ENCODE measurements around the gene UCKL1.

The UCKL1 gene

DNA sequence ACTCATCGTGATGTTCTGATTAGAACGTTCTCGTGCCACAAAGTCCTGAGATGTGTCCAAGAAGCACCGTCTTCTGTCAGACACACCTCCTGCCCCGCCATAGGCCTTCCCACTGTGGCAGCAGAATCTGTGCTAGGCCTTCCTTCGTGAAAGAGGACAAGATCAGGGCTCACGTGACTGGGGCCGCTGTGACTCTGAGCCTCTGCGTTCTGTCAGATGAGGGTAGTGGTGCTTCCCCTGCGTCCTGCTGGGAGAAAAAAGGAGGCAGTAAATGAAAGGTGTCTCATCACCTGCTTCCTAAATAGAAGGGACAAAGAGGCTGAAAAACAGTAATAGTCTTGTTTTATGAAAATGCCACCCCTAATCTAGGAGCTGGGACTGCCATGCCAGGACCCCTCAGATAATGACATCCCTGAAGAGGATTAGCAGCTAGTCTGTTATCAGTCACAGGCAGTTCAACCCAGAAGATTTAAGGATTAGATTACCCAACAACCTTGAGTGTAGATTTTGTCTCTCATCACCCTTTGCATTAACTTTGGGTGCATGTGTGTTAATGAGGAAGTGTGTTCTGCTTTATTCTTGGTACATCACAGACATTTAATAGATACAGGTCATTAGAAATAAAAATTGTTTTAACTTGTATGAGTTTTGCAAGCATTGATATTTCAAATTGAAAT is 57.2 kb downstream of the UCKL1 start:
- Histone ChIP-seq H3K9ac (ENCODE audit: low read depth, low read length) (no peak overlapping the region), H3K4me3 (ENCODE audit: low read length) (no peak overlapping the region), H3K4me1 (ENCODE audit: control insufficient read depth, insufficient read depth, low read length) (peaks cover 21% of the 10 kb centered on the region), H3K9me3 (replicated peaks; ENCODE audit: low read length) (no peaks in the 10 kb centered on the region), H3K4me2 (ENCODE audit: low read length) (no peak overlapping the region), H3K27me3 (ENCODE audit: control insufficient read depth, insufficient read depth, low read length) (no peaks in the 10 kb centered on the region), H3K36me3 (ENCODE audit: insufficient read depth, low read length) (peaks cover 17% of the 10 kb centered on the region)

DNA sequence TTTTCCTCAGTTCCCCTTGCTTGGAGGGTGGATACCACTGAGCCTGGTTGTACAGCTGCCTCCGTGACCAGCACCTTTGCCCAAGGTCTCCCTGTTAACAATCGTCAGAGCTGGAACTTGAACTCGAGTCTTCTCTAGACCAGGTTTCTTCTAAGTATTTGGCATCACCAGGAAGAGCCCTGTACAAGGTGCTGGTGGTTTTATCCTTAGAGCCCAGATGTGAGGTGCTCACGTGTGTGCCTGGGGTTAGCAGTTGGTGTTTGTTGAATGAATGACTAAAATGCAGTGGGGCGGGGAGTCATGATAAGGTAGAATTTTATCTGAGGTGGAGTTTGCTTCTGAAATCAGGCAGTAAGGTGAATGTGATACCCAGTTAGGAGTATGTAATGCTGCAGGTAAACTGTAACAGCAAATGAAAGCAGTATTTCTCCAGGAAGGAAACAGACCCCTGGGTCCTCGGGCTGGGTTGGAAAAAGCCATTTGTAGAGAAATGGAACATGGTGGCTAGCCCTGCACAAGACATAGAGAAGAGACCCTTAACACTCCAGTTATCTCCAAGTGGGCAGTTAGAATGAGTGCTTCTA is 58.1 kb downstream of the UCKL1 start:
- Histone ChIP-seq H3K36me3 (ENCODE audit: insufficient read depth, low read length) (peaks cover 17% of the 10 kb centered on the region), H3K9ac (ENCODE audit: low read depth, low read length) (no peak overlapping the region), H3K27me3 (ENCODE audit: control insufficient read depth, insufficient read depth, low read length) (no peaks in the 10 kb centered on the region), H3K4me2 (ENCODE audit: low read length) (no peak overlapping the region), H3K4me3 (ENCODE audit: low read length) (no peak overlapping the region), H3K9me3 (replicated peaks; ENCODE audit: low read length) (no peaks in the 10 kb centered on the region), H3K4me1 (ENCODE audit: control insufficient read depth, insufficient read depth, low read length) (peaks cover 15% of the 10 kb centered on the region)

GRCh38 chr20:63896264-63897105 is 59.7 kb downstream of the UCKL1 start:
- peak overlapping the region; percentile 76 for H3K4me3 ChIP-seq (ENCODE audit: low read length)
- peaks cover 11% of the 10 kb centered on the region for H3K4me1 ChIP-seq (ENCODE audit: control insufficient read depth, insufficient read depth, low read length)
- H3K9me3 ChIP-seq (replicated peaks; ENCODE audit: low read length) = no peaks in the 10 kb centered on the region
- H3K27me3 ChIP-seq (ENCODE audit: control insufficient read depth, insufficient read depth, low read length) = no peaks in the 10 kb centered on the region
- peak overlapping the region; percentile 90 for H3K4me2 ChIP-seq (ENCODE audit: low read length)
- H3K36me3 ChIP-seq (ENCODE audit: insufficient read depth, low read length) = peaks cover 26% of the 10 kb centered on the region
- H3K9ac ChIP-seq (ENCODE audit: low read depth, low read length) = peak overlapping the region; percentile 94

DNA sequence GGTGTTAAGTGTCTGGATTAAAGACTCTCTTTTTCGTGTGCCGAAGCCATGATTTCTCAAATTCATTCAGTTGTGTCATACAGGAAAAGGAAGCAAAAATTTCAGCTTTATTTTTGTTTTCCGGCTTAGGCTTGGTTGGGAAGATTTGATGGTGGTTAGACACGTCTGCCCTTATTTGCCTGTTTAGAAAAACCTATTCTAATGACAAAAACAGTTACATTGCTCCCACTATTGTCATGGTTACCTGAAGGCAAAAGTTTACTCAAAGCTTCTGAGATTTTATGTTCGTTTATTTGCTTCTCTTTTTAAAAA is 60.3 kb downstream of the UCKL1 start:
- Histone ChIP-seq H3K4me2 (ENCODE audit: low read length) (peak overlapping the region; percentile 90), H3K9me3 (replicated peaks; ENCODE audit: low read length) (no peaks in the 10 kb centered on the region), H3K4me1 (ENCODE audit: control insufficient read depth, insufficient read depth, low read length) (peaks cover 11% of the 10 kb centered on the region), H3K9ac (ENCODE audit: low read depth, low read length) (peak overlapping the region; percentile 94), H3K36me3 (ENCODE audit: insufficient read depth, low read length) (peaks cover 28% of the 10 kb centered on the region), H3K4me3 (ENCODE audit: low read length) (peak overlapping the region; percentile 76), H3K27me3 (ENCODE audit: control insufficient read depth, insufficient read depth, low read length) (no peaks in the 10 kb centered on the region)

DNA sequence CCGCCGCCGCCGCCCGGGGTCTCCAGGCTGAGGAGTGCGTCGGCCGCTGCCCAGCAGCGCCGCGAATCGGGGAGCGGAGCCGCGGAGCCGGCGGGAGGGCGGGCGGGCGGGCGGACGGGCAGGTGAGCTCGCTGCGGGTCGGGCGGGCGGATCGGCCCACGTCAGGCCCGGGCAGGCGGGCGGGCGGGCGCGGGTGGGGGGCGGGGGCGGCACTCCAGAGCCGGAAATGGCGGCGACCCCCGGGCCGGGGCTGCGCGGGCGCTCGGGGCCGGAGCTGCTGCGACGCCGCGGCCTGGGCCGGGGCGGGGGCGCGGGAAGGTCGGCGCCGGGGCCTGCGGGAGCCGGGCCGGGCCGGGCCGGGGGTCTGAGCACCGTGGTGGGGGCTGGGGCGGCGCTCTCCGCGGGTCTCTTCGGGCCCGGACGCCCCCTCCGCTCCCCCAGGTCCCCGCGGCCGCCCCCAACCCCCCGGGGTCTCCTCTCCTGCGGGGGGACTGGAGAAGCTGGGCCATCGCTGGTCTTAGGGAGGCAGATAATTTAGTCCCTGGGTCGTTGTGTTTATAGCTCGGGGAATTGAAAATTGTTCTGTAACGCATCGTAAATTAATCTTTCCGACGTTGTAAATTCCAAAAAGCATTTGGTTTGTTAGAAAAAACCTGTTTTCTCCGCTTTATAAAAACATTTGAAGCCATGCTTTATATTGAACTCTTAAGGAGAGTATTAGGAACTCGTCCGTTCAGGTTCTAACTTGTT is 60.8 kb downstream of the UCKL1 start:
- H3K4me3 ChIP-seq (ENCODE audit: low read length) = peak overlapping the region; percentile 78
- peak overlapping the region; percentile 94 for H3K9ac ChIP-seq (ENCODE audit: low read depth, low read length)
- H3K9me3 ChIP-seq (replicated peaks; ENCODE audit: low read length) = no peaks in the 10 kb centered on the region
- H3K4me1 ChIP-seq (ENCODE audit: control insufficient read depth, insufficient read depth, low read length) = peaks cover 11% of the 10 kb centered on the region
- H3K27me3 ChIP-seq (ENCODE audit: control insufficient read depth, insufficient read depth, low read length) = no peaks in the 10 kb centered on the region
- H3K4me2 ChIP-seq (ENCODE audit: low read length) = peak overlapping the region; percentile 90
- peaks cover 33% of the 10 kb centered on the region for H3K36me3 ChIP-seq (ENCODE audit: insufficient read depth, low read length)

GRCh38 chr20:63894358-63895201 is 61.6 kb downstream of the UCKL1 start, which contains the start of gene DNAJC5:
DNAJC5 (plus strand) TSS chr20:63895126; CDS start chr20:63928346, 33,220 bp downstream.
- Histone ChIP-seq H3K9ac (ENCODE audit: low read depth, low read length) (peak within 1 kb of the TSS; percentile 94), H3K27me3 (ENCODE audit: control insufficient read depth, insufficient read depth, low read length) (no peaks in the 10 kb centered on the region), H3K9me3 (replicated peaks; ENCODE audit: low read length) (no peaks in the 10 kb centered on the region), H3K4me2 (ENCODE audit: low read length) (peak within 1 kb of the TSS; percentile 97), H3K36me3 (ENCODE audit: insufficient read depth, low read length) (peaks cover 41% of the 10 kb centered on the region), H3K4me3 (ENCODE audit: low read length) (peak within 1 kb of the TSS; percentile 78), H3K4me1 (ENCODE audit: control insufficient read depth, insufficient read depth, low read length) (peaks cover 11% of the 10 kb centered on the region)

DNA sequence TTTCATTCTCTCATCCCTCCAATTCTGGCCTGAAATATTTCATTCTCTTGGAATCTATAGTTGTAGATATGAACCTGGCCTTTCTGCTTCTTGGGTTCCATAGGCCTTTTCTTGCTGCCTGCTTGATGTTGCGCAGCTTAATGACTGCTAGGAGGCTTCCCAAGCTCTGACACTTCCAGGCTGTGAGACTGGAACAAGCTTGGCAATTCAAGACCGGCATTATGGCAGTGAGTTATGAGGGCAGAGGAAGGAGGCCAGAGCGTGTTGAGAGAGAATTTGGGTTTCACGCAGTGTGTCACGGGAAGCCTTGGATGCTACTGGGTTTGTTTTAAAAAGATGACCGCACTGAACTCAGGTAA is 62.2 kb downstream of the UCKL1 start:
- Histone ChIP-seq H3K4me1 (ENCODE audit: control insufficient read depth, insufficient read depth, low read length) (peaks cover 11% of the 10 kb centered on the region), H3K9ac (ENCODE audit: low read depth, low read length) (peak overlapping the region; percentile 40), H3K4me3 (ENCODE audit: low read length) (peak overlapping the region; percentile 78), H3K36me3 (ENCODE audit: insufficient read depth, low read length) (peaks cover 47% of the 10 kb centered on the region), H3K27me3 (ENCODE audit: control insufficient read depth, insufficient read depth, low read length) (no peaks in the 10 kb centered on the region), H3K4me2 (ENCODE audit: low read length) (peak overlapping the region; percentile 97), H3K9me3 (replicated peaks; ENCODE audit: low read length) (no peaks in the 10 kb centered on the region)

- H3K36me3 ChIP-seq (ENCODE audit: insufficient read depth, low read length) = peaks cover 47% of the 10 kb centered on the region
- H3K4me3 ChIP-seq (ENCODE audit: low read length) = no peak overlapping the region
- peaks cover 11% of the 10 kb centered on the region for H3K4me1 ChIP-seq (ENCODE audit: control insufficient read depth, insufficient read depth, low read length)
- H3K9me3 ChIP-seq (replicated peaks; ENCODE audit: low read length) = no peaks in the 10 kb centered on the region
- H3K9ac ChIP-seq (ENCODE audit: low read depth, low read length) = no peak overlapping the region
- no peak overlapping the region for H3K4me2 ChIP-seq (ENCODE audit: low read length)
- no peaks in the 10 kb centered on the region for H3K27me3 ChIP-seq (ENCODE audit: control insufficient read depth, insufficient read depth, low read length)
Observed at GRCh38 chr20:63892402-63892801, 63.8 kb downstream of the UCKL1 start.

DNA sequence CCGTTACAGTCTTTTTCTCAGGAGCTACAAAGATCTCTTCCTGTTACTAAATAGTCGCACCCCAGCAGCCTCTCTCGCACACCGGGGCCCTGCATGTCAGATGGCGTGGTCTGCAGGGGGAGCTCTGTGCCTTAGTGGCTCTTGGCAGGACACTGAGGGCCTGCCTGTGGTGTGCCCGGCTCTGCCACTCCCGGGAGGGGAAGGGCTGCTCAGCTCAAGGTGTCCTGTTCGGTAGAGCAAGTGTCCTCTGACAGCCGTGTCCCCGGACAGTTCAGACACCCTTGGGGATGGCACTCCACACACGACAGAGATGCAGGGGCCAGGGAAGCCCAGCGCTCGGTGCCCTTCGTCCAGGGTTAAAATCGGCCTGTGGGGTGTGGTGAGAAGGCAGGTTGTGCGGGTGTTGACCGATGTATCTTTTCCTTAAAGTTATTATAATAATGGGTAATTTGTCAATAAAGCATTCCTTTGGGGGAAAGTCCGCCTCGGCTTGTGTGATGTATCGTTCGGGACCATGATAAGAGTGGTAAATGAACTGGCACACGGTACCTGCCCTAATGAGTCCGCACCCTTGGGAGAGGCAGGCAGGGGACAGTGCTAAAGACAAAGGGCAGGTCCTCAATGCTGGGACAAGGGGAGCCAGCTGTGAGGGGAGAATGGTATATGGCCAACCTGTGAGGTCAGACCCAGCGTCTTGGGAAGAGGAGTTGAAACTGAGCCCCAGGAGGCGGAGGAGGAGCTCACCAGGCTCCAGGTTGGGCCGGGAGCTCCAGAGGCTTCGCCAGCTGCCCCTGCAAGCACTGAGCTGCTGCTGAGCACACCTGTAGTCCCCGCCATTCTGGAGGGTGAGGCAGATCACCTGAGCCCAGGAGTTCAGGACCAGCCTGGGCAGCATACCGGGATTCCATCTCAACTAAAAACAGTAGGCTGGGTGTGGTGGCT is 64.9 kb downstream of the UCKL1 start:
- Histone ChIP-seq H3K4me1 (ENCODE audit: control insufficient read depth, insufficient read depth, low read length) (peaks cover 5% of the 10 kb centered on the region), H3K4me3 (ENCODE audit: low read length) (no peak overlapping the region), H3K36me3 (ENCODE audit: insufficient read depth, low read length) (peaks cover 54% of the 10 kb centered on the region), H3K4me2 (ENCODE audit: low read length) (no peak overlapping the region), H3K27me3 (ENCODE audit: control insufficient read depth, insufficient read depth, low read length) (no peaks in the 10 kb centered on the region), H3K9me3 (replicated peaks; ENCODE audit: low read length) (no peaks in the 10 kb centered on the region), H3K9ac (ENCODE audit: low read depth, low read length) (no peak overlapping the region)

GRCh38 chr20:63890616-63891015 is 65.6 kb downstream of the UCKL1 start:
- H3K27me3 ChIP-seq (ENCODE audit: control insufficient read depth, insufficient read depth, low read length) = no peaks in the 10 kb centered on the region
- no peak overlapping the region for H3K9ac ChIP-seq (ENCODE audit: low read depth, low read length)
- peaks cover 4% of the 10 kb centered on the region for H3K4me1 ChIP-seq (ENCODE audit: control insufficient read depth, insufficient read depth, low read length)
- H3K4me3 ChIP-seq (ENCODE audit: low read length) = no peak overlapping the region
- no peaks in the 10 kb centered on the region for H3K9me3 ChIP-seq (replicated peaks; ENCODE audit: low read length)
- H3K36me3 ChIP-seq (ENCODE audit: insufficient read depth, low read length) = peaks cover 59% of the 10 kb centered on the region
- H3K4me2 ChIP-seq (ENCODE audit: low read length) = no peak overlapping the region

Measured in skeletal muscle satellite cell (primary cell).